C1 segment of cervical spinal cord (tissue), 14 donors: ENCODE results near the gene CDH13.

Experiments used
- DNase-seq, 14 donors: peaks; one replicate each; lab custom pipeline; 2025; lab: John Stamatoyannopoulos, UW

Gene CDH13

DNA sequence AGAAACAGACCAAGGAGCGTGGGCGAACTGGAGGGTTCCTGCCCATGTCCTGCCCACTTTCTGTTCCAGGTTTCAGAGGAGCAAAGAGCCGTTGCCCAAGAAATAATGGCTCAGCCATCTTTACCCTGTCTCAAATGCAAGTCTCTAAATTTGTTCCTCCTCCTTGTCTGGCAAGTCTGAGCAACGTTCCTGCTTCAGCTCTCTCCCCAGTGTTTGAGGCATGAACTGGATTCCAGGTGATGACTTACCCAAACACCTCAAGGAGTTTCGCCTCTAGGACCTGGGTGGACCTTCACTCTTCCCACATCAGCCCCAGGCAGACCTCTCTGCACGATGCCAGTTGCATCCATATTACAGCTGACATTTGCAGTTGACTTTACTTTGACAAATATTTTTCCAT is 659.2 kb downstream of the CDH13 start:
- DNase-seq = no peak

DNA sequence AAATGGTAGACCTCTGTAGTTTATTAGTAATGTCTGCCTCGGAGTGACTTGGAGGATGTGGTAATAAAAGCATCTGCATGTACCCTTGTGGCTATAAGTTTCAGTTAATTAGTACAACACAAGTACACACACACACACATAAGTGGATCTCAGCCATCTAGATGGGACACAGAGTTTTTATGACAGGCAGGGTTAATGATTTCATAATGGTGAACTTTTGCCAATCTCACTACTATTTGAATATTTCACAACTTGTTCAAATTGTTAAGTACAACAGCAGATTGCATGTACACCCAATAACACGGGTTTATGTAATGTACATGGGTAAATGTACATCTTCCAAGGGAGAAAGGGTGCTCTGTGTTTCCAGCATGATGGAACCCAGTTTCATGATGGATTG is 669.7 kb downstream of the CDH13 start:
- DNase-seq = no peak

DNA sequence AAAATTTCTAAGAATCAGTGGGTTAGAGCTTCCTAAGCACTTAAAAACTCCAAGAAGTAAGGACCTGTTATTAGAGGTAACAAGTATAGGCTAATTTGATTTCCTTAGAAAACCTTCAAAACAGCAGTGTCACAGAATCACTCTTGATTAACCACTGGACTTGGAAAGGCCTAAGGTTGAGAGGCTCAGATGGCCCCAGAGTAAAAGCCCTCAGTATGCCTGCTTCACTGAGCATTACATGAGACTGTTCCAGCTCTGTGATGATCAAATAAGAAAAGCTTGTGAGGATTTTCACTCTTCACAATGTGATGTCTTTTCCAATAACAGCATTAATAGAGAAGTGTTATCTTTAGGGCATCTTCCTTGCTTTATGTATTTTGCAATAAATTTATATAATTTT is 671.8 kb downstream of the CDH13 start:
- no peak for DNase-seq

DNA sequence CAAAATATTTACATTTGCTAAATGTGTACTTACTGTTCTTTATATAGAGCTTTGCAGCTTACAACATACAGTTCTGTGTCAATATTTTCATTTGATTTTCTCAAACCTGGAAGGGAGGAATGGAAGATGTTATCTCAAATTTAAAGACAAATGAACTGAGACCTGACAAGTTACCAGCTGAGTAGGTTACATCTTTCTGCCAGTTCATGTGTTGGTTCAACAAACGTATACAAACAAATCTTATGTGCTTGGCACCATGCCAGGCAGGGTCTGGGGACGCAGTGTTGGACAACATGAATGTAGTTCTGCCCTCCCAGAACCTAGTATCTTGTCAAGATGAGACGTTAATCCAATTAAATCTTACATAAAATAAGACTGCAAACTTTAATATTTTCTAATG is 673.6 kb downstream of the CDH13 start:
- no peak for DNase-seq

DNA sequence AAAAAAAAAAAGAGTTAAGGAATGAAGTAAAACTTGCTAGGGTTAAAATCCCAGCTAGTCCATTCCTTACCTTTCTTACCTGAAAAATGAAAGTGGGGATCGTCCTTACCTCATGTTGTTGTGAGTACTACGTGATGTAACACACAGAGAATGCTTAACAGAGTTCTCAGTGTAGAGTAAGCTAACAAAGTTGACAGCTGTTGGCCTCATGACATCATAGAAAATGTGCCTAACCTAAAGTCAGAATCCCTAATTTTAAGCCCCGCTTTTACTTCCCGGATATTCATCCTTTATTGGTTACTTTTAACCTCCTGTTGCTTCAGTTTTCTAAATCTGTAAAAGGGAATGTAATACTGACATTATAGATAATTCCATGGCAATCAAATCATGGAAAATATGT is 675.2 kb downstream of the CDH13 start:
- no peak for DNase-seq

DNA sequence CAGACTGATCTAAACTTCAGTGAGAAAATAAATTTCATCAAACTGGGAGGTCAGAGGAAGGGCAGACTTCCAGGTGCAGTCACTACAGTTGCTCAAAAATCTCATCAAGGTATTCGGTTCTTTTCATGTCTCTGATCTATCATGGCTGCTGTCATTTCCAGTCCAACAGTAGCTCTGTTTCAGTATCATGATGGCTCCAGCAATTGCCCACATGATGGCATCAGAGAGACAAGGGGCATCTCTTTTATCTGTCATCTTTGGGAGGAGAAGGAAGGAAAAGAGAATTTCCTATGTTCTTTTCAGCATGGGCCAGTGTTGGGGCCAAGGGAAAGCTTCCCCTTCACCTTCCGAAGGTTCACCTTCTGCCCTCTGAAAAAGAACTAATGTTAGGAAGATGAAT is 676.1 kb downstream of the CDH13 start:
- no peak for DNase-seq

DNA sequence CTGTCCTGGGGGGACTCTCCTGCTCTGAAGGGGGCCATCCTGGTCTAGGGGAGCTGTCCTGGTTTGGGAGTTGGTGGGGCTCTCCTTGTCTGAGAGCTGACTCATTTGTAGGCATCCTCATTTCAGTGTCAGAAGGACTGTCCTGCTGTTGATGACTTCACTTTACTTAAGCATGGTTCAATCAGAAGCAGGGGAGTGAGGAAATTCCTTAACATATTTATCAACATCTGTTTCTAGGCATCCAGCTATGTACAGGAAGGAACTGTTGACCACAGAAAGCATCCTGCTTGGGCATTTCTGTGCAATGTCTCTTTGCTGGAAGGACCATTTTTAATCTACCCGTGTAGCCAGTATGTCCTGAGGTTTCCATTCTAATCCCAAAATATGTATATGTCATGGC is 678.3 kb downstream of the CDH13 start:
- DNase-seq = no peak

DNA sequence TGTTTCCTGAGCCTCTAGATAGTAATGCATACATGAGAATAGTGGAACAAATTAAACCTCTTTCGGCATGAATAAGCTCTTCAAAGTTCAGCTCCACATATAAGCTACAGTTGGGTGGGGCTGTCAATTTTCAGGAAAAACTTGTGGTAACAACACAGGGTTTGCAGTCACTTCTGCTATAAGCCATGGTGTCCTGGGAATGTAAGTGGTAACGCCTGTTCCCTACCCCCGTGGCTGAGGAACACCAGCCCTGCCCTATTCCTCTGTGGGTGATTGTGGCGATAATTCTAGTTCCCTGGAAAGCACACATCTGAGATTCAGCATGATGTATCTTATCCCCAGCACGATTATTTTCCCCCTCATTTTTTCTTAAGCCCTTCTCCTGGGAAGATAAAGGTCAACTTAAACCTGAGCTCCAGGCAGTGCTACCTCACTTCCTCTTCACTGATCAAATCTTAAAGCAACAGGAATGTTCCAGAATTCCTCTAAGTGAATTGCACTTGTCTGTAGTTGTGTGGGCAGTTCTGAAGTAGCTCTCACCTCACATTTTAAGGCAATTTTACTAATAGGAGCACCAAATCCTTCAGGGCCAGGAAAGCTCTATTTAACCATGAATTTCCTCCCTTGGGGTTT is 680.3 kb downstream of the CDH13 start:
- DNase-seq = no peak

DNA sequence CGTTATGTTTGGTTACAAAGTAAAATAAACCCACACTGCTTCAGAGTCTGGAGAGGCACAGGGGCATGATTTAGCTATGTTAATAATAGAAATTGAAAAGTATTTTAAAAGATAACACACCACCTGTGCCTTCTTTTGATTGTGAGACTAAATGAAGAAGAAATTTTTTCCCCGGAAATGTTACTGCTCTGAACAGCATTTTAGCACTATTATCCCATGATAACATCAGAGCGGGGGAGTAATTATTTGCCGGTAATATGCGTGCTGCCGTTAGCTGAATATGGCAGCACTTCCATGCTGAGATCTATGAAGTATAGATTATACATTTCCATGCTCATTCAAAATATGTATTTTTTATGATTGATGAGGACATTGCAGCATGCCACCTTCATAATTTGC is 680.8 kb downstream of the CDH13 start:
- DNase-seq = no peak

DNA sequence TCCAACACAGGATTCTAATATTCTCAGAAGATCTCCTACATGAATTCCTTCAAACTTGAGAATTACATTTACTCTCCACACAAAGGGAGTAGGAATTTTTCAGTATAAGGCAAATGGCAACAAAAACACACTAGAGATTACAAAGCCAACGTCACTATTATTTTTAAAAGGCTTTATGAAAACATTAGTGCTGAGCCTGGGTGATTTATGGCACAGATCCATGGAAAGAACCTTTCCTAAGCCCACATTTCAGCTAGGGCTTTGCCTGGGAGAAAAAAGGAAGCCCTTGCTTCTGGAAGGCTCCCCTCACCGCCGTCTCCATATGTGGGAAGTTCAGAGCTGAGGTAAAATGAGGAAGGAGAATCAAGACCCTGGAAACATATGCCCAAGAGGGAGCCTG is 681.6 kb downstream of the CDH13 start:
- no peak for DNase-seq

DNA sequence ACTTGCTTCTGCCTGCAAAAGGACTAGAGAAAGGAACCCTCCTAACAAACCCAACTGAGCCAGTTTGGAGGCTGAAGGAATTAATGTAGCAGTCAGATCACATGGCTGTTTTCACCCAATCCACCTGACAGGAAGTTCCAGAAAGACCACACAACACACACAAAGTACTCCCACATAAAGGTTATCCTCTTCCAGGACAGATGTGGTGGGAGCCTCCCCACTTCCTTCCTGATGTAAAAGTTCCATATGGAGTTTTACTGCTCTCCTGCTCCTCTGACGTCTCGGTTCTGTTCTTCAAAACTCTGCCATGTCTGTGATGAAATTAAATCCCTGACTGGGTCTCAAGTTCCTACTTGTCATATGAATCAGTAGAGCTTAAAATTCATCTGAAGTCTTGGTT is 684.0 kb downstream of the CDH13 start:
- DNase-seq = no peak

DNA sequence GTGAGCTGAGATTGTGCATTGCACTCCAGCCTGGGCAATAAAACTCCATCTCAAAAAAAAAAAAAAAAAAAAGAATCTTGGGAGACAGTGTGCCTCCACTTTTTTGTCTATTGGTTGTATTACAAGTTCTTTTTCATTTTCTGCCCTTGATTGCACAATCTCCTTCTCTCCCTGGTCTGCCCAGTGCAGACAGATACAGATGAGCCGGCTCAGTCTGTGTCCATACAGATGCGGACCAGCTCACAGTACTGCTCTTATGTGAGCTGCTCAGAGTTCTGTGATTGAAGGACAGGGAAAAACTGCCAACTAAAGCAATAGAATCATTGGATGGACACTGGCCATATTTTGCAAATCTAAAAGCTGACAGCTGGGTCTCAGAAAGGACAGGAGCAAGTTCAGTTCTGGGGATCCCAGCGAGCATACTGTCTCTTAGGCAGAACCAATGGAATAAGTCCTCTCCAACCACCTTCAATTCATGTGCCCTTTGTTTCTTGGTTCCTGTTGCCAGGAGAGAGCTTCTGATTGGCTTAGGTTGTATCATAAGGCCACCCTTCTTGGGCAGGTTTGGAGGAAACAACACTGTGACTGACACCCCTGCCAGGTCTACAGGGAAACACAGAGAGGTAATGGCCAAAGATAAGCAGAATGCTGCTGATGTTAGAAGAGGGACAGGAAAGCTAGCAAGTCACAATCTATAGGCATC is 685.4 kb downstream of the CDH13 start:
- DNase-seq = no peak

DNA sequence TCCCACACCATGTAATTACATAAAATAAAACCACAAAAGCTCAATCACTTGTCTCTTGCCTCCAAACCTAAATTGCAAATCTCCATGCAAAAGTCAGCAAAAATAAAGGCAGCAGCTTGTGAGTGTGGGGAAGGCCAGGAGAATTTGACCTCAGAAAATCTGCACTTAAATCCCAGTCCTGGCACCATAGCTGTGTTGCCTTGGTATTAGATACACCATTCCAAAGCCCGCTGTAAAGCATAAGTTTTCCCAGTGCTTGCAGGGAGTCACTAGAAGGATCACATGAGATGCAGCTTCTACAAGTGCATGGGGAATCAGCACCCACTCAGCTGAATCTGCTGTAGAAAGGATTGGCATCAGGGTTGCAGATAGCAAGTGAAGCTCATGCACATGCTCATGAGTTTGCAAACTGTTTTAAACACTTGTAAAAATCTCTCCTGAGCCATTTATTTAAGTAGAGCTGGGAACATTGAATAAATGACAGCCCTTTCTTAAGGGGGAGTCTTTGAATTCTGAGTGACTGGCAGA is 686.0 kb downstream of the CDH13 start:
- DNase-seq = peak in 1 of 14 donors; percentile 1

DNA sequence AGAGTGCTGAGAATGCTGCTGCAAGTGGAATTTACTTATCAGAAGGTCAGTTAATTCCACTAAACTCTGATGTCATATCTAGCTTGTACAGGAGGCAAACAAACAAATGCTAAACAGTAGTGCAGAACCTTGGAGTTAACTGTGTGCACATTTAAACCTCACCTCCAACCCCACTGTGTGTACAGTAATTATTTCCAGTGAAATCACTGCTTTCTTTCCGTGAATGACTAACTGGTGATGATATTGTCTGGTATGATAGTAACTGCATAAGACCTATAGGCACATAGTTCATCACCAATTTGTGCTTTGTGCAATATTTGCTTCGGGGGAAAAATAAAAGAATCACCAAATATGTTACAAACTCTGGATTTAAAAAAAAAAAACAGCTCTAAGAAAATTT is 688.5 kb downstream of the CDH13 start:
- DNase-seq = no peak

DNA sequence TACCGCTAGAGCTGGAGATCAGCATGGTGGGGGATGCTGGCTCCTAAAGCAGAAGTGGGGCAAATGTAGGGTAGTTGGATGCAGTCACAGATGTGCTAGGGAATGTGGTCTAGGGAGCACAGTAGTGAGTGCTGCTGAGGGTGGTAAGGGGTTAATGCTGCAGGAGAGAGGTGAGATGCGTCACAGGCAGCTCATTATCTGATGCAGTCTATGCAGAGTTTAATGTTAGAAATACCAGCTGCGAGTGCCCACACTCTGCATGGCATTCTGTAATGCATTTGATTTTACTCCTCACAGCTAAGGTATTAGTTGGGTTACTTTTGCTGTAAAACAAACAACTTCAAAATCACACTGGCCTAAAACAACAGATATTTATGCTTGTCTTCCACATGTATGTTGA is 689.7 kb downstream of the CDH13 start:
- DNase-seq = no peak

DNA sequence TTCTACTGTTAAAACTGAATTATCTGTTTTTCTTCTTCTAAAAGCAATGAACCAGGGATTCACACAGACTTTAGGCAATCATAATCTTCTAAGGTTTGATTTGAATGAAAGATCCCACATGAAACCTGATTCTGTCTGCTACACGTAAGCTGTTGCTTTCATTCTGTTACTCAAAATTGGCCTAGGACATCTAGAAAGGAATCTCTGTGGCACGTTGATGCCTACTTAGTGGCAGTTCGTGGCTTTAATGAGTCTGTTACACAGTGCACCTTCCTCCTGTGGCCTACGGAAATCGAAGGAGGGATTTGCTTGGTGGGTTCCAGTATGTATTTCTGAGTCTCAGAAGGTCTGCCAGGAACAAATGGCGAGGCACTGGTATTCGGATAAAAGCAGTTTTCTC is 691.6 kb downstream of the CDH13 start:
- no peak for DNase-seq

DNA sequence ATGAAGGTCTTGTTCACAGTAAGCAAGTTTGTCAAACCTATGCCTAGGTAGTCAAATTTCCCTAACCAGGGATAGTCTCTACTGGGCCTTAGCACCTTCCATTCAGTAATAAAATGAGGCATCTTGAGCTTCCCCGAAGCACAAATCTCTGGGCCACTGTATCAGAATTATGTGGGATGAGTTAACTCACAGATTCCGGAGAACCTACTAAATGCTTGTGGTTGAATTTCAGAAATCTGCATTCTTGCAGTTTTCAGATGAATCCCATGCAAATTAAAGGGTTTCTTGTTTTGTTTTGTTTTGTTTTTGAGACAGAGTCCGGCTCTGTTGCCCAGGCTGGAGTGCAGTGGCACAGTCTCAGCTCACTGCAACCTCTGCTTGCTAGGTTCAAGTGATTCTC is 702.2 kb downstream of the CDH13 start:
- DNase-seq = no peak

DNA sequence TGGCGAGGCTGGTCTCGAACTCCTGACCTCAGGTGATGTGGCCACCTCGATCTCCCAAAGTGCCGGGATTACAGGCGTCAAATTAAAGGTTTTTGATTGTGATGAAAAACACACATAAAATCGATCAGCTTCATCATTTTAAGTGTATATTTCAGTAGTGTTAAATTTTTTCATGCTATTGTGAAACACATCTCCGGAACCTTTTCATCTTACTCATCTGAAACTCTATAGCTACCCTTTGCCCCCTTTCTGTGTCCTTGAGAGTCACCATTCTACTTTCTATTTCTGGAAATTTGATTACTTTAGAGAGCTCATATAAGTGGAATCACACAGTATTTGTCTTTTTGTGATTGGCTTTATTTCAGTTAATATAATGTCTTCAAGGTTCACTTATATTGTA is 702.7 kb downstream of the CDH13 start:
- DNase-seq = no peak

DNA sequence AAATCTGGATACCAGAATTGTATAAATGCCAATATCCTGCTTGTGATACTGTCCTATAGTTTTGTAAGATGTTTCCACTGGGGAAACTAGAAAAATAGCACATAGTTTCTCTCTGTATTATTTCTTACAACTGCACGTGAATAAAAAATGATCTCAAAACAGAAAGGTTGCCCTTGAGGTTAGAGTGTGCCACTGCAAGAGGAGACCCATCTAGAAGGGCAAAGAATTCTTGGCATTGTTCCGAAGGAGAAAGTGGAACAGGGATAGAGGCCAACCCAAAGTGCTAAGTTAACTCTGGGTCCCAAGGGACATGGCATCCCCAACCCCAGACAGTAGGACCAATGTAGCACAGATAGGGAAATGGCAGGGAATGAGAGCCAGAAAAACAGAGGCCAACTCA is 703.5 kb downstream of the CDH13 start:
- DNase-seq = no peak

DNA sequence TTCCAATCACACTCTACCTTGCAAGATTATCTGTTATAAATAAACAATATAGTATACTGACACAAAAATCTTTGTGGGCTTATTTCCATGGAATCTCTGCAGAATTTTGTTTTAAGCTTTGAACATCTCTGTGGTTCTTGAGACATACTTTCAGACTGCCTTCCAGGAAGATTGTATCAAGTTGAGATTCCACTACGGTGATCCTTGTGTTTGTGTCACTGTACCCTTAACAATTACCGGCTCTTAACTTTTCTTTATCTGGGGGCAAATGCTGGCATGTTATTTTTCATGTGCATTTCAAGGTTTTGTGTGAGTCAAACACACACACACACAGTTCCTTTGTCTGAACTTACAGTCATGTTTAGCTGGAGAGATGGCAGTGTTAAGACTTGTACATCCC is 708.3 kb downstream of the CDH13 start:
- DNase-seq = no peak

DNA sequence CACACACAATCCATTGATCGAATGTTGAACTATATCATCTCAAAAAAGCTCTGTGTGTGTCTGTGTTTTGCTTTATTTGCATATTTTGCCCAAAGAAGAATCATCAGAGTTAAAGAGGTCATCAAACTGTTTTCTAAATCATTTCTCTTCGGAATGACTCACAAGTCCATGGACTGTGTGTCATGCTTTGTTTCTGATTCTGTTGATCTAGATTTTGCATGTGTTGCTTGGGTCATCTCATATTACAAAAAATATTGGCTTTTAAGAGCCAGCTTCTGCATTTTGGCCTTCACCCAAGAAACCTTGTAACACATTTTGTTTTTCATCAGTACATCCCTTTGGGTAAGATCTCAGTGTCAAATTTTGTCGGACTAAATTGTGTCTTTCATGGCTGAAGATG is 709.8 kb downstream of the CDH13 start:
- DNase-seq = peak in 1 of 14 donors; percentile 62

DNA sequence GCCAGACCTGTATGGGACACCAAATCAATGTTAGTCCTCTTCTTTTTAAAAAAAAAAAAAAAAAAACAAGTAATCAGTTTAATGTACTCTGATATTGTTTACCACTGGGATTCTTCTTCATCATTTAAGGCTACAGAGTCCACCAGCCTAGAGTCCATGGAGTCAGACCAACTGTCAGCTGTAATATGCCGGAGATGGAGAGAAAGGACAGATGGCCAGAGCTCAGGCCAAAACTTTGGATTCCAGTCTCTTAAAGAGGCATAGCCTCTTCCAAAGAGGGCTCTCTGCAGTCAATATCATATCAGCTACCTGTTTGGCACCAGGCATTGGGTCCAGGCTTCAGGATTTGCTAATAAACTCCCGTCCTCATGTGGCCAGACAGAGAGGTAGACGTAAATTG is 711.4 kb downstream of the CDH13 start:
- peak in 3 of 14 donors; percentile 1 to 92 (median 23) for DNase-seq

DNA sequence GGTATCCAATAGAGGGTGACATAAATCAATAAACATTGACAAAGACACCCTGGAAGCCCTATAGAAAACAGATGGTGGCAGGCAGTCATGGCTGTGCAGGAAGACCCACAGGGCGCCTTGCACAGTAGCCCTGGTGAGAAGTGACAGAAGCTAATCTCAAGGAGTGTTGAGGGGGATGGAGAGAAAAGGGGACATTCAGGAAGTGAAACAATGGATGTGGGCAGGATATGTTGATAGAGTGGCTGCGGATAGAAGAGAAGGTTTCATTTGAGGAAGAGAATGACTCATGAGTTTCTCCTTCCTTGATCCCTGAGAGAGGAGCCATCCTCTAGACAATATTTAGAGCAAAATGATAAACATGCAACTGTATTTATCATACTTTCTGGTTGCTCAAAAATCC is 712.2 kb downstream of the CDH13 start:
- peak in 1 of 14 donors; percentile 33 for DNase-seq
